K562 (cell line): ENCODE data around the gene UQCRH. TPM values are rescaled to one million over a fixed set of nuclear protein-coding genes. Genes with fewer than 3 reads are reported as not detected.

Source experiments
- CBX3 ChIP-seq, 2 experiments: IDR thresholded peaks; 1 replicate in 1 of 2; 2 replicates in 1 of 2; pipeline ENCODE4 v1.6.1; 2012; ENCODE audit warnings: inconsistent platforms in 2 of 2, low read length in 2 of 2, borderline replicate concordance in 1 of 2, control low read depth in 1 of 2
- CBX5 ChIP-seq: IDR thresholded peaks from 2 replicates; pipeline ENCODE4 v1.6.1; 2014; ENCODE audit warnings: low read depth, borderline replicate concordance
- FOXA1 ChIP-seq: fragments of 450-650 bp; IDR thresholded peaks from 2 replicates; pipeline ENCODE4 v1.6.1; 2016; ENCODE audit warnings: mild to moderate bottlenecking, borderline replicate concordance
- FOXA3 ChIP-seq, 2 experiments: fragments of 450-650 bp in 1 of 2; sonication (generic) in 1 of 2; formaldehyde crosslinking; IDR thresholded peaks in 1 of 2; conservative IDR thresholded peaks in 1 of 2; 2 replicates each; pipeline versions ENCODE4 v1.4.0 to v1.8.0; 2020 to 2022; ENCODE audit warnings: mild to moderate bottlenecking in 2 of 2, missing genetic modification reagents in 1 of 2
- FOXP1 ChIP-seq: sonication (generic); formaldehyde crosslinking; IDR thresholded peaks from 2 replicates; pipeline ENCODE4 v1.8.0; 2022; ENCODE audit warnings: mild to moderate bottlenecking, missing genetic modification reagents
- HDAC1 ChIP-seq, 2 experiments: fragments of 450-650 bp; IDR thresholded peaks; 2 replicates each; pipeline ENCODE4 v1.6.1; 2016 to 2017; ENCODE audit warnings: inconsistent platforms in 1 of 2, mild to moderate bottlenecking in 1 of 2, moderate library complexity in 1 of 2
- HDAC6 ChIP-seq: IDR thresholded peaks from 2 replicates; pipeline ENCODE4 v1.6.1; 2012; ENCODE audit warnings: low read depth, mild to moderate bottlenecking, control low read depth, inconsistent platforms, low read length, moderate library complexity
- HDAC8 ChIP-seq: fragments of 450-650 bp; IDR thresholded peaks from 2 replicates; pipeline ENCODE4 v1.6.1; 2016; ENCODE audit warnings: mild to moderate bottlenecking, missing genetic modification characterization, moderate library complexity, missing compliant biosample characterization
- HNRNPH1 ChIP-seq: fragments of 200-400 bp; formaldehyde crosslinking; optimal IDR thresholded peaks from 2 replicates; pipeline ENCODE3; 2017; ENCODE audit warnings: low read depth, mild to moderate bottlenecking, low read length, moderate library complexity
- MTF1 ChIP-seq: fragments of 250-450 bp; sonication (Bioruptor Pico); IDR thresholded peaks from 2 replicates; pipeline ENCODE4 v1.9.0; 2021; ENCODE audit warnings: moderate library complexity, mild to moderate bottlenecking, inconsistent platforms, borderline replicate concordance
- NCOA6 ChIP-seq: fragments of 450-650 bp; IDR thresholded peaks from 2 replicates; pipeline ENCODE4 v1.6.1; 2017; ENCODE audit warnings: mild to moderate bottlenecking
- PCBP2 ChIP-seq: fragments of 200-400 bp; formaldehyde crosslinking; IDR thresholded peaks from 2 replicates; pipeline ENCODE4 v1.6.1; 2018; ENCODE audit warnings: low read length, low read depth, mild to moderate bottlenecking, moderate library complexity; ENCODE audit not compliant: poor library complexity, severe bottlenecking
- PRPF4 ChIP-seq: fragments of 200-400 bp; formaldehyde crosslinking; IDR thresholded peaks from one replicate; pipeline ENCODE4 v1.6.1; 2017; ENCODE audit warnings: low read length, low read depth, mild to moderate bottlenecking; ENCODE audit not compliant: insufficient read depth, poor library complexity, severe bottlenecking
- RFX5 ChIP-seq: IDR thresholded peaks from 2 replicates; pipeline ENCODE4 v1.6.1; 2011; ENCODE audit warnings: low read depth, mild to moderate bottlenecking, improper control_type of control experiment, low read length
- SREBF1 ChIP-seq: fragments of 150-350 bp; IDR thresholded peaks from 2 replicates; pipeline ENCODE4 v1.6.1; 2014; ENCODE audit warnings: antibody characterized with exemption, low read depth, low read length, borderline replicate concordance
- SUPT5H ChIP-seq: fragments of 450-650 bp; IDR thresholded peaks from 2 replicates; pipeline ENCODE4 v1.6.1; 2016
- TAF15 ChIP-seq: fragments of 200-400 bp; formaldehyde crosslinking; IDR thresholded peaks from 2 replicates; pipeline ENCODE4 v1.6.1; 2017; ENCODE audit warnings: mild to moderate bottlenecking, low read depth, low read length, moderate library complexity
- ZNF778 ChIP-seq: fragments of 450-650 bp; formaldehyde crosslinking; IDR thresholded peaks from 2 replicates; pipeline ENCODE4 v1.4.0; 2020; ENCODE audit warnings: mild to moderate bottlenecking, moderate library complexity
- ZSCAN32 ChIP-seq: fragments of 450-650 bp; formaldehyde crosslinking; IDR thresholded peaks from 2 replicates; pipeline ENCODE4 v1.4.0; 2020; ENCODE audit warnings: mild to moderate bottlenecking, moderate library complexity
- polyA plus RNA-seq, 8 experiments: library from polyadenylated mRNA; depleted of rRNA in 4 of 8; stranded (reverse) in 5 of 8; unstranded in 3 of 8; fragments of >200 nt; fragmentation: Nextera tagmentation in 2 of 8; fragmentation: Illumina TruSeq in 1 of 8; extraction: Ambion mirVana in 2 of 8; extraction: Trizol in 1 of 8; gene quantifications; 2 replicates each; pipeline versions ENCODE4 v1.2.1 to v1.2.3, GENCODE V29; 2011 to 2014; ENCODE audit warnings: inconsistent platforms in 1 of 8, missing spikeins in 1 of 8
- total RNA-seq, 7 experiments: library from RNA; depleted of rRNA in 6 of 7; stranded (reverse); fragments of >200 nt in 6 of 7; fragmentation: Illumina TruSeq in 2 of 7; extraction: Trizol in 2 of 7; gene quantifications; 2 replicates each; pipeline versions ENCODE4 v1.2.1 to v1.2.3, GENCODE V29; 2011 to 2021; ENCODE audit warnings: low replicate concordance in 1 of 7
- TF ChIP-seq, protein P1 (sequence below): fragments of 450-650 bp; IDR thresholded peaks from 2 replicates; pipeline ENCODE4 v1.6.1; 2016; ENCODE audit warnings: low read depth, mild to moderate bottlenecking, moderate library complexity
- TF ChIP-seq, protein P2 (sequence below): IDR thresholded peaks from 3 replicates; pipeline ENCODE4 v1.6.1; 2011; ENCODE audit warnings: borderline replicate concordance, mild to moderate bottlenecking, moderate library complexity; ENCODE audit not compliant: insufficient read length; ENCODE audit errors: extremely low read depth
- TF ChIP-seq, protein P3 (sequence below): sonication (generic); formaldehyde crosslinking; IDR thresholded peaks from 2 replicates; pipeline ENCODE4 v1.8.0; 2022; ENCODE audit warnings: mild to moderate bottlenecking, missing genetic modification reagents

The UQCRH gene
- total and polyA plus RNA-seq, 9 of the 15 experiments (the other 6 are each of a cell fraction or from before 2014, with no cell fraction given): 1,267 to 5,184 (median 2,410) TPM

DNA sequence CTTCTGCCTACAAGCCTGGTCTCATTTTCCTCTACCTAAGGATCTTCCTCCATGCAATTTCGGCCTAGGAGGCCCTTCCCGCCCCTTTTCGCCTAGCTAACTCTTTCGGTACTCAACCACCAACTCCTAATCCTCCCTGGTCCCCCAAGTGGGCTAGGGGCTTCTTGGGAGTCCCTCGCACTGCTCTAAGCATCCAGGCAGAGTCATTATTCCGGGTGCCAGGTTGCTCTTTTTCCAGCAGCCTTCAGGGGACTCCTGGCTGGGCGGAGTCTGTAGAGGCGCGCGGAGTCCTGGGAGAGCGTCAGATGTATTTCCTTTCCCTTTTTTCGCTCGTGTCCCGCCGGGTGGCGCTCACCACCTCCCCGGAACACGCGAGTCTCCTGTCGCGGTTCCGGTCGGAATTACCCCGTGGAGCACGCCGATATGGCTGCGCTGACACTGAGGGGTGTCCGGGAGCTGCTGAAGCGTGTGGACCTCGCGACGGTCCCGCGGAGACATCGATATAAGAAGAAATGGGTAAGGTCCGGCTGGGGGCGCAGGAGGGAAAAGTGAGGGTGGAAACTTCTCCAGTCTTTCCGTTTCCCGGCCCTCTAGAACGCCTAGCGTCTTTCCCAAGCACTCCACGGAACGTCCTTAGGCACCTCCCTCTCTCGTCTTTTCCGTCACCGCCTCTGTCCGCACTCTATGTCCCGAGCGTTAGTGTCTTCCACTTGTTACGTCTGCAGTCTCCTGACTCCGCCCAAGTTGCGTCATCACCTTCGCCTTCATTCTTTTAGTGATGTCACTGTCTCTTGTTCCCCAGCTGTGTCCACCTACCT, 37.1 kb downstream of the UQCRH start, which contains the start of gene NSUN4 (continued):
- TF ChIP-seq HDAC1 (IDR thresholded peaks at IDR 0.05) (peak in 1 of 2 experiments; percentile 96; a peak in 2 of 4 replicates), SUPT5H (peak; percentile 98), FOXA1 (no peak), NCOA6 (no peak), RFX5 (no peak), ZNF778 (CRISPR knock-in tag) (no peak), FOXP1 (CRISPR knock-in tag) (peak; percentile 76; the same call in 1 of the 2 replicates), PCBP2 (no peak), PRPF4 (no peak), TAF15 (no peak), SREBF1 (peak; percentile 31; the same call in 1 of the 2 replicates), ZSCAN32 (peak; percentile 35), HDAC6 (no peak), HDAC8 (tag) (peak; percentile 85; the same call in 1 of the 2 replicates), MTF1 (CRISPR knock-in tag) (no peak), HNRNPH1 (no peak), CBX5 (no peak; the same call in 1 of the 2 replicates), CBX3 (IDR thresholded peaks at IDR 0.05; ENCODE audit: borderline replicate concordance in 1 of 2, low read length in 2 of 2) (peak in 1 of 2 experiments; percentile 79; a peak in 1 of 3 replicates), FOXA3 (CRISPR knock-in tag; conservative IDR thresholded peaks at IDR 0.05 in 1 of 2, IDR thresholded peaks at IDR 0.05 in 1 of 2) (peak in 1 of 2 experiments; percentile 29; a peak in 1 of 4 replicates)
- TF ChIP-seq, protein P1, sequence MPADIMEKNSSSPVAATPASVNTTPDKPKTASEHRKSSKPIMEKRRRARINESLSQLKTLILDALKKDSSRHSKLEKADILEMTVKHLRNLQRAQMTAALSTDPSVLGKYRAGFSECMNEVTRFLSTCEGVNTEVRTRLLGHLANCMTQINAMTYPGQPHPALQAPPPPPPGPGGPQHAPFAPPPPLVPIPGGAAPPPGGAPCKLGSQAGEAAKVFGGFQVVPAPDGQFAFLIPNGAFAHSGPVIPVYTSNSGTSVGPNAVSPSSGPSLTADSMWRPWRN: 0 out of 2 replicates have a peak, but pooled peaks have one; percentile 42
- TF ChIP-seq, protein P2, sequence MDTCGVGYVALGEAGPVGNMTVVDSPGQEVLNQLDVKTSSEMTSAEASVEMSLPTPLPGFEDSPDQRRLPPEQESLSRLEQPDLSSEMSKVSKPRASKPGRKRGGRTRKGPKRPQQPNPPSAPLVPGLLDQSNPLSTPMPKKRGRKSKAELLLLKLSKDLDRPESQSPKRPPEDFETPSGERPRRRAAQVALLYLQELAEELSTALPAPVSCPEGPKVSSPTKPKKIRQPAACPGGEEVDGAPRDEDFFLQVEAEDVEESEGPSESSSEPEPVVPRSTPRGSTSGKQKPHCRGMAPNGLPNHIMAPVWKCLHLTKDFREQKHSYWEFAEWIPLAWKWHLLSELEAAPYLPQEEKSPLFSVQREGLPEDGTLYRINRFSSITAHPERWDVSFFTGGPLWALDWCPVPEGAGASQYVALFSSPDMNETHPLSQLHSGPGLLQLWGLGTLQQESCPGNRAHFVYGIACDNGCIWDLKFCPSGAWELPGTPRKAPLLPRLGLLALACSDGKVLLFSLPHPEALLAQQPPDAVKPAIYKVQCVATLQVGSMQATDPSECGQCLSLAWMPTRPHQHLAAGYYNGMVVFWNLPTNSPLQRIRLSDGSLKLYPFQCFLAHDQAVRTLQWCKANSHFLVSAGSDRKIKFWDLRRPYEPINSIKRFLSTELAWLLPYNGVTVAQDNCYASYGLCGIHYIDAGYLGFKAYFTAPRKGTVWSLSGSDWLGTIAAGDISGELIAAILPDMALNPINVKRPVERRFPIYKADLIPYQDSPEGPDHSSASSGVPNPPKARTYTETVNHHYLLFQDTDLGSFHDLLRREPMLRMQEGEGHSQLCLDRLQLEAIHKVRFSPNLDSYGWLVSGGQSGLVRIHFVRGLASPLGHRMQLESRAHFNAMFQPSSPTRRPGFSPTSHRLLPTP: no peak
- TF ChIP-seq, protein P3, sequence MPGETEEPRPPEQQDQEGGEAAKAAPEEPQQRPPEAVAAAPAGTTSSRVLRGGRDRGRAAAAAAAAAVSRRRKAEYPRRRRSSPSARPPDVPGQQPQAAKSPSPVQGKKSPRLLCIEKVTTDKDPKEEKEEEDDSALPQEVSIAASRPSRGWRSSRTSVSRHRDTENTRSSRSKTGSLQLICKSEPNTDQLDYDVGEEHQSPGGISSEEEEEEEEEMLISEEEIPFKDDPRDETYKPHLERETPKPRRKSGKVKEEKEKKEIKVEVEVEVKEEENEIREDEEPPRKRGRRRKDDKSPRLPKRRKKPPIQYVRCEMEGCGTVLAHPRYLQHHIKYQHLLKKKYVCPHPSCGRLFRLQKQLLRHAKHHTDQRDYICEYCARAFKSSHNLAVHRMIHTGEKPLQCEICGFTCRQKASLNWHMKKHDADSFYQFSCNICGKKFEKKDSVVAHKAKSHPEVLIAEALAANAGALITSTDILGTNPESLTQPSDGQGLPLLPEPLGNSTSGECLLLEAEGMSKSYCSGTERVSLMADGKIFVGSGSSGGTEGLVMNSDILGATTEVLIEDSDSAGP (CRISPR knock-in tag): no peak; the same call in none of the 2 replicates
